GM18867 (cell line): ENCODE measurements around the gene AKAP6.

Experiments used
- ATAC-seq: cut with Tn5 transposase; IDR thresholded peaks from one replicate; pipeline ENCODE4 v1.9.1; 2021; ENCODE audit warnings: mild to moderate bottlenecking, moderate library complexity; ENCODE audit not compliant: unreplicated experiment

AKAP6 gene

DNA sequence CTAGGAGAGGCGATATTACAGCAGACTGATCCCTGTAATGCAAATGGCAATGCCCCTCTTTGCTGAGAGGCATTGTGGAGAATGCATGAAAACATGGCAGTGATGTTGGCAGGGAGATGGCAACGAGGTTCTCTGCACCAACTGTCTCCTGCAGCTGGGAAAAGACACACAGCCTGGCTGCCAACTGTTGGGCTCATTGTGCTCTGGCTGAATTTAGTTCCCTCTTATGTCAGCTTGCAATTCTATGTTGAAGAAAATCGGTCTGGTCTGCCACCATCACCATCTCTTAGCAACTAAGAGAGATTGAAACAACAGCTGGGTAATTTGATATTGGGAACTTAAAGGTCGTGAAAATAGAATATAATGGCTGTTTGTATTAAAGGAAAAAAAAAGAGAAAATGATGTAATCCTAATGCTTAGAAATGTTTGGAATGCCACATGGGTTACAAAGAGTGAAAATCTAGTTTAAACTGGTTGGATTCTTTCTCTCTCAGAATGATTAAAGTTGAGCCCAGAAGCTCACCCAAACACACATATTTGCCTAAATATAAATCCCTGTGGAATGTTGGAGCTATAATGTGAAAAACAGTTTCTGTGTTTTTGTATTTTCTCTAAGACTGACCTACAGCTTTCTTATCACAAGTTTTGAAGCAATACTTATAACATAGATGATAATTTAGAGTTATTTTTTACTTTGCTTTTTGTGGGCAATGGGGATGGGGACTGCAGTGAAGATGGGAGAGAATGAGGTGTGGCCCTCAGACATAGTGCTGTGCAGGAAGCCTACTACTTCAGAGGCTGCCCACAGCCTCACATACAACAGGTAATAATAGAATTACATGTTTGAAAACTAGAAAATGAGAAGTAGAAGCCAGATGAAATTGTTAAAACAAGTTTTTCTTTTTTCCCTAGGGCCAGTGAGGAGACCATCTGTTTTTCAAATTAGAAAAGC, 143.7 kb downstream of the AKAP6 start:
- ATAC-seq = no peak

DNA sequence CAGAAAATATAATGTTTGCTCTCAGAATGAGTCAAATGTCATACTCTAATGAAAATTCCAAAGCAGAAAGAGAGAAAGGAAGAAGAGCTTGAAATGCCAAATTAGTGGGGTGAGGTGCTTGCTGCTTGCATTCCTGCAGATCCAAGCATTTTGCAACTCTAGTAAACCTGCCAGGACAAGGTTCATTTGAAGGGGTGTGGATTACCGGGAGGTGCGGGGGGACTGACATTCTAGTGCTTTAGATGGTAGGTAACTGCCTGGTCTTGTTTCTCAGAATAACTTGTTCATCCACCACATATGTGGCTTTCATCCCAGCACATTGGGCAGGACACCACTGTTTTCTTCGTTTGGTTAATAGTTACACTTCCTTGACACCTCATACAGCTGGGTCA, 144.4 kb downstream of the AKAP6 start:
- no peak for ATAC-seq

DNA sequence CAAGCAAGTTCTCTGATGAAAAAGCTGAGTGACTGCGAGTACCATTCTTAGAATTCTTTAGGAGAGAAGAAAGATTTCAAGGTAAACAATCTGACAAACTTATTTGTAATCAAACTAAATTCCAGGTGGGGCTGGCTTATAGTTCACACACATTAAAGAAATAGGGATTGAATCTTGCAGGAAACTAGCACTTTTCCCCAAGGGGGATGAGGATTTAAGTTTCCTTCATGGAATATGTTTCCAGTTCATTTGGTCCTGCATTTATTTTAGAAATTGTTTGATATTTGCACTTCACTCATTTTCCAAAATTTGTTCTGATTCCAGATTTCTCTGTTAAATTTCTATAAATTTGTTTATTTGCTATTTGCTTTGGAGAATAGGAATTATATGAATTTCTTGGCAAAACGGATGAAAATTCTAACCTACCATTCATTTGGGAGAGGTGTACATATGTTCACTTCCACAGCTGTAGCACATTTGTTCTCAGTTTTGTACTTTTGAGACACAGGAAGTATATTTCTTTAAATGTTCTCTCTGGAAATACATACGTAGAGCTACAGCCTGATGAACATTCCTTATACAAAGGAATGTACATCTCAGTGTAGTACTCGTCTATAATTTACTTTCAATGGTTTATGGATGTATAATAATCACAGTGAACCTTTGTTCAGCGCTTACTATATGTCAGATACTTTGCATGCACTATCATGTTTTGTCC, 145.5 kb downstream of the AKAP6 start:
- no peak for ATAC-seq

DNA sequence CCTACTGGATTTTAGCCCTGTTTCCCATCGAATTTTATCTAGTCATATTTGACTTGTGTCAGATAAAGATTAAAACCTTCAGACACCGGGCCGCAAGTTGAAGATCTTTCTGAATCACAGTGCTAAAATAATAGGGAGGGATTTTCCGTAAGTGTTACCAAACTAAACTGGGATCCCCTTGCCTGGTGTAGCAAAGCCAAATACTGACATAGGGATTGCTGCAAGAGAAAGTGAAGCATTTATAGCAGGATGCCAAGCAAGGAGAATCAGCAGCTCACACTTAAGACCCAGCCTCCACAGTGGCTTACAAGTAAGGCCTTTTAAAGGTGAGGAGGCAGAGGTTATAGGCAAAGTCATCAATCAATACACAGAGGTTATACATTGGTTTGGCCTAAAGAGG, 147.4 kb downstream of the AKAP6 start:
- no peak for ATAC-seq

DNA sequence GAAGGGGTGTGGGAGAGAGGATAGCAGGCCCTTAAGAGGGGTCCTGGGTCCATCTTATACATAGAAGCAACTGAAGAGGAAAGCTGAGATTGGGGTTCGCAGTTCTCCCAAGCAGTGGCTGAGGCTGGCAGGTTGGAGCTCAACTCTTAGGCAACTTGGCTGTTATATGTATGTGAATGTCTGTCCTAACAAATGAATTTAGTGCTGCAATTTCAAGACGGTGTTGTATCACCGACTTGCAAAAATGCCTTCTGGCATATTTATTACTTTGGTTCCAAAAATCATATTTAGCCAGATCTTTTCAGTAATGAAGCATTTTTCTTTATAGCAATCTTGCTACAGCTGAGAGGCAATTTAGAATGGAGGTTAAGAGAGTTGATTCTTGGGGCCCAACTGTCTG, 148.3 kb downstream of the AKAP6 start:
- ATAC-seq = no peak

DNA sequence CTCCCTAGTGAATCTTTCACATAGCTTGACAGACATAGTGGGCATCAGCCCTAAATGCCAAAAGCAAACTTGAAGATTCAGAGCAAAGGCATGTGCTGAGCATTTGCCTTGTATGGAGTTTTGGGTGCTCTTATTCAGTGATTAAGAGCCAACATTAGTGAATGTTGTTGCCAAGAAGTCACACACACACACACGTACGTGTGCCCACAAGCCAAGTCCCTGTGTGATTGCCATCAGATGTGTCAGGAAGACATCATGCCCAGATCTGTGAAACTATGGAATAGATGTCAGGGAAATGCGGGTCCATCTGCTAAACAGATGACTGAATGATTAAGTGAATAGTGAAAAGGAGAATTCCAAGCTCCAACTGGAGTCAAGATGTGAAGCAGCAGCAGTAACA, 149.0 kb downstream of the AKAP6 start:
- no peak for ATAC-seq

DNA sequence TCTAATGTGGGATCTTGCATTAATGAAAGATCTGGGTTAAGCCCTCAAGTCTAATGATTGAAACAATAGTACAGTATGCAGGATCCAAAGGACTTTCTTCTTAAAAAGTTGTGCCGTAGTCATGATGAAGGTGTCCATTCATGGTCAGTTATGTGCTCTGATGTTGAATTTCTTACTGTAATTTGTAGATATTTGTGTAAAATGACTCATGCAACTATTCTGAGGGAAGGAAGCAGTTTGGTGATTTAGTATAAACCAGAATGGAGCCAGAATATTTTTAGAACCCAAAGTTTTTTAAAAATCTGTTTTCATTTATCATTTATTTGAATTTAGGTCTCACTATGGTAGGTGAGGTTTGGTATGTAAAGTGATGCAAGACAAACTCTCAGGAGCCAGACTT, 151.2 kb downstream of the AKAP6 start:
- ATAC-seq = no peak

DNA sequence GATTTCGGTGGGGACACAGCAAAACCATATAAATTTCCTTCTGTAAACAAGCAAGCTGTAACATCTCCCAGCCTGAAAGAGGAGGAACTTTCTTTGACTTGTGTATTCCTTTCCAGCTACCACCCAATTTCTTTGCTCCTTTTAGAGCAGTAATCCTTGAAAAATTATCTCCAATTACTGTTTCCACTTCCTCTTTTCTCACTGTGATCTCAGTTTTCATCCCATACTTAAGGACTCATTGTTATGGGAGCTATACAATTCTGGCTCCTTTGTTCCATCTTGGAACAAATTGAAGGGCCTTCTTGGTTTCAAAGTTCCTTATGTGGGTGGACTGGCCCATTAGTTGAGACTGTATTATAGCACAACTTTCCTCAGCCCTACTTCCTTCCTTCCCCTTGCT, 152.6 kb downstream of the AKAP6 start:
- ATAC-seq = no peak

DNA sequence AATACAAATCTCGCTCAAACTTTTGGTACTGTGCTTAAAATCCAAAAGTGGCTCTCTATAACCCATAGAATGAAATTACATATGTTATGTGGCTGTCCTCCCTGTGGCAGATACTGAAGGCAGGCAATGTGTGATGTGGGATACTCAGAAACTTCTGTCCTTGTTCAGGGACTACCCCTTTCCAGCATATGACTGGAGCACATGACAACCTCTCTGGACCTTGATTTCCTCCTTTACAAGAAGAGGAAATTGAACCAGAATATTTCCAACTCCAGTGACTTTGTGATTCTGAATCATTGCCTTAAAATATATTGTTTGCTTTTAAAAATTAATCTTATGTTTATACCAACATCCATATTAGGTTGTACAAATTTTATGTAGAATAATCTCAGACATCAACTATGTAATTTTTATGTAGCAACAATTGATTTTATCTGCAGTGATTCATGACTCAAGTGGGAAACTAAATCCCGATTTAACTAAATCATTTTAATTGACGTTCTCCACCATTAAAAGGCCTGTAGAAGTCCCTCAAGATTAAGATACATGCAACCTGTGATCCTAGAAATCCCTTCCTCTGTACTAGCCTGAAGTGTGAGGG, 162.4 kb downstream of the AKAP6 start:
- ATAC-seq = no peak

DNA sequence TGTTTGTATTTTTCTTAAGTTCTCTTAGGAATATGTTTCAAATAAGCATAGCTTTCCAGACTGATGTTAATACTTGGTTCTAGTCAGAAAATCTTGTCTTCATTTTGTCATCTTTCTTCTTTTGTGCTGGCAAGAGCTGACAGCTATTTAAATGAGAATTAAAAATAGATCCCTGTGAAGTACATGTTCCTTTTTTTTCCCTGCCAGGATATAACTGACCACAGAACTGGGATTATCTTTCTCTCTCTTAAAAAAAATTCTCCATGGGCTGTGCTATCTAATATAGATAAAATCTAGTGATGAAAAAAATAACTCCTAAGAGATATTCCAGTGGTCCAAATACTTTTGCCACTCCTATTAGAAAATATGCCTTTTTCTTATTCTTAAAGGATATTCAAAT, 163.4 kb downstream of the AKAP6 start:
- ATAC-seq = no peak

DNA sequence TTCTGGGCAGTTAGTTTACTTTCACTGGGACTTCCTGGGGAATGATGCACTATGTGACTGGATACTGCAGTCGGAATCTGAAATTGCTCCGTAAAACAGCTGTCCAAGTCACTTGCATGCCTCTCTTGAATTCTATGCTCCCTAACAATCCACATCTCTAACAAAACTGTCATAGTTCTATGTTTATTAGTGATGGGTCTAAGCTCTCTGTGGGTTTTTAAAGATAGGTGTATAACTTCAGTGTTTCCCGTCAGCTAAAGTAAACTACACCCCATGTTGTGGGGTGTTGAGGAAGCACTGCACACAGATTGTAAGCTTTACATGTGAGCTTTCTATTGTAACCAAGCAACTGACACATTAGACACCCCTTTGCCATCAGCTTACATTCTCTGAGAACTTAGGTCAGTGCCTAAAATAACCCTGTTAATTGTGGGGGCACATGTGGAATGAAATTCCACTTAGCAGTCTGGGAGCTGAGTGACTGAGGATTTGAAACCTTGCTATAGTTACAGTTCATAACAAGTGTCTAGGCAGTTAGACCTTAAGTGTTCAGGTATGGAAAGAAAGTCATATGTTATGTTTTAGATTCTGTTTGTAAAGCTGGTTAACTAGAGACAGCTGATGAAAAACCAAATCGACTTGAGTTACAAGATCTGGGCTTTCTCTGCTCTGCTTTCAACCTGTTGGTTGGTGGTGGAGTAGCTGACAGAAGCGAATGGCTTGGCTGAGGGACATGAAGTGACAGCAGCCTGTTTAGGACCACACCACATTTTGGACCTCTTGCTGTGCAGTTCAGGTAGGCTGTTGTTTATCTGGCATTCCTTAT, 165.7 kb downstream of the AKAP6 start:
- ATAC-seq = no peak

DNA sequence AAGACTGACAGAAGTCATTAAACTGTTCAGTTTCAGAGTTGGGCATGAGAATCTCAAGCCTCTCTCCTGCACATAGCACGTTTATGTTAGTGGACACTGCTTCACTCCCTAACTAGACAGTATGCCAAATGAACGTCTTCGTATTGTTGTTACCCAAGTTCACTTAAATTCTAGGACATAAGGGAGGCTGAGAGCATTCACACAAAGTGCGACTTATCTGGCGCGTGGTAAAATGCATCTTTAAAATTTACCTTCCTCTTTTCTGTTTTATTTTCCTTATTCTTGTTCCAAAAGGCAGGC, 166.3 kb downstream of the AKAP6 start:
- ATAC-seq = no peak

DNA sequence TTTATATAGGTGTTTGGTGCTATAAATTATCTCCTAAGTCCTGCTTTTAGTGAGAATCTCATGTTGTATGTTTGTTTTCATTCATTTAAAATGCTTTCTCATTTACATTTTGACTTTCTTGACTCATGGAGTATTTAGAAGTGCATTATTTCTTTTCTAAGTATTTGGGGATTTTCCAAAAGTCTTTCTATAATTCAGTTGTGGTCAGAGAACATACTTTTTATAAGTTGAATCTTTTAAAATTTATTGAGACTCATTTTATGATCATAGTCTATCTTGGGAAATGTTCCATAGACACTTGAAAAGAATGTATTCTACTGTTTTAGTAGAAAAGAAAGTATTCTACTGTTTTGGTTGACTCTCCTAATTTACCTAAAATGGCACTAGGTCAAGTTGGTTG, 168.2 kb downstream of the AKAP6 start:
- no peak for ATAC-seq

DNA sequence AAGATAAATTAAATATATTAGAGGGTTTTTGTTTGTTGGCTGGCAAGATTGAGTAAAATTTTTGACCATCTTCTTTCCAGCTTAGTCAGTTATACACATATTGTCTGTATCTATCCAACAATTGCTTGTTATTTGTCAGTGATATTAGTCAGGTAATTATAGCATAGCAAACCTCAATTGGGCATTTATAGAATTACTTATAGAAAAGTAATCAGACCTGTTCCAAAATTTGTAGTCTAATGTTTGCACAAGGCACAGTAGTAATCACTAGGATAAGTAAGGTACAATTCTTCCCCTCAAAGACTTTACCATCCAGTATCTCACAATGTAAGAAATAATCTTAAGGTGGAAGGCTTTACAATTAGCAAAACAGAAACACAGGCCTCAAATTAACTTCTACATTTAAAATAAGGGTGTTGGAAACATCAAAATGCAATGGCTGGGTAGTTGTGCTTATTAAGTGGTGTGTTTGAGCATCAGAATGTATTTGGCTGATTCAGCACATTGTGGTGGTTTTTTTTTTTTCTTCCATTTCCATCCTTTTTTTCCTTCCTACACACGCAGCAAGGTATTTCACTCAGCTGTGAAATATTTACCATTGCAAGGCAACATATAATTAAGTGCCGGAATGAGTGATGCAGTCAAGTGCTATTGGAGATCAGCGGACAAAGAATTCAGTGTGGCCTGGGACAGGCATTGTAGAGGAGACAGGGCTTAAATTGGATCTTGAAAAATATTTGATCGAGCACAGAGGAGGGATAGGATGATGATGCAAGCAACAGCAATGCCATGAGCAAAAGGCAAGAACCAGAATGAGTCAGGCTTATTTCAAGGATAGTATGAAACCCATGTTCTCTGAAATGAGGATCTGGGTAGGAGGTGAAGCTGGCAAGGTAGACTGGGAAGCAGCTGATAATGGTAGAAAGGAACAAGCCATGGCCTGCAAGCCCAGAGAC, 178.2 kb downstream of the AKAP6 start:
- ATAC-seq = no peak

DNA sequence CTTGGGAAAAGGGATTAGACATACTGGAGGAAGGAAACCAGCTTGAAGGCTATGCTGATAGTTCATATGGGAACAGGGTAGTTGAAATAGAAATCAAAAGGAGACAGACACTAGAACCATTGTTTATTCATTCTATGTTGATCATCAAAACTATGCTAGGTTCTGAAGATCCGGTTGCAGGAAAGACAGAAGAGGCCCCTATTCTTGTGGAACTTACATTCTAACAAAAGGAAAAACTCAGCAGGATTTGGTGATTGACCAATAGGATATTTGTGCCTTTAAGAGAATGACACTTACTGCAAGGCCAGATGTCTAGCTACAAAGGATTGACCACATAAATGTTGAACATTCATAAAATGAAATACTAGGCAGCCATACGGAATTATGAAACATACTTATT, 179.2 kb downstream of the AKAP6 start:
- ATAC-seq = no peak

DNA sequence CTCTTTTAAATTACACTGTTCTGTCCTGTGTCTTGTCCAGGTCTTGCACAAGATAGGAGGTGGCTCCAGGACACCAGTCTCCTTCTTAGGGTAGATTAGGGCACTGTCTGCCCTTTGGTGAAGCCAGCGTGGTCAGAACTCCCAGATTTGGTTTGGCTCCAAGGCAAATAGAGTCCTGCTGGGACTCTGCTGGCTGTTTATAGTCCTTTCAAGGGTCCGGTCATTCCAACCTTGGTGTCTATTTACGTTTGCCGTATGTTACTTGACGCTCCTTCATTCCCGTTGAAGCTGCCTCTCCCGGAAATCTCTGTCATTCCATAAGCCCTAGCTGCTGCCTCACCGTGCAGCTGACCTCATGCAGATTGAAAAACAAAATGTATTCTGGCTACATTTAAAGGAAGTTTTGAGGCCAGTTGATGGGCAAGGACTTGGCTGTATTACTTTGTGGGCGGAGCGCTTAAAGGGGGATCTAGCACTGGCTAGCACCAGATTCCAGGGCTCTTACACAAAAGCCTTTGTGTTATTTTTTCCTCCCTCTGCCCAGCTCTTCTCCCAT, 180.6 kb downstream of the AKAP6 start:
- no peak for ATAC-seq

DNA sequence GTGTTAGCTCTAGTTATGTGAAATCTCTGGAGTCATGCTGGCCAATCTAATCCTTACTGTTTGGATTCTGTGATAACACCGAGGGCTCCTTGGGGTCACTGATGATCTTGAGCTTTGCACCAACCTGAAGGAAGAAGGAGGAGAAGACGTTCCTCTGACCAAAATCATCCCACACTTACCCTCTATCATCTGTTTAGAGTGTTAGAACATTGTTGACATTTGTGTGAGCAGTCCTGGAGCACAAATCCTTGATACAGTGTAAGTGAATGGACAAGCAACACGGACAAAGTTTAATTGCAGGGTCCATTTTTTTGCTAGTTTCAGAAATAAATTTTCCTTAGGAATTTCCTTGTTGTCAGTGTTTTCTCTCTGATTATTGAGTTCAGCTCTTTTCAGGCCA, 181.7 kb downstream of the AKAP6 start:
- no peak for ATAC-seq

DNA sequence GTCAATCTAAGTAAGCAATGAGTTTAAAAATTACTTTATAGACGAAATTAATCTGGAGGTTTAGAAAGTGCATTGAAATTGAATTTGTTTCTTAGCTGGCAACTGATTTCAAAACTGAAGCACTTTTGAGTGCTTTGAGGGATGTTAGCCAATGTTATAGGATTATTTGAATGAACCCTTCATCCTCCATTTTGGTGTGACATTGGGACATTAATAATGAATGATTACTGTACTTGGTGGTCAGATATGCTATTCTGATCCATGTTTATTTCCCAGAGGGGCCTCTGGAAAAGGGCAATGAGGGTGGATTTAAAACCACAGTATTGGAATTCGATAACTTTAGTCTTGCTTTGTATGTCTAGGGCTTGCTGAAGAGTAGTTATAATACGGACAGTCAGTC, 183.2 kb downstream of the AKAP6 start:
- ATAC-seq = no peak

DNA sequence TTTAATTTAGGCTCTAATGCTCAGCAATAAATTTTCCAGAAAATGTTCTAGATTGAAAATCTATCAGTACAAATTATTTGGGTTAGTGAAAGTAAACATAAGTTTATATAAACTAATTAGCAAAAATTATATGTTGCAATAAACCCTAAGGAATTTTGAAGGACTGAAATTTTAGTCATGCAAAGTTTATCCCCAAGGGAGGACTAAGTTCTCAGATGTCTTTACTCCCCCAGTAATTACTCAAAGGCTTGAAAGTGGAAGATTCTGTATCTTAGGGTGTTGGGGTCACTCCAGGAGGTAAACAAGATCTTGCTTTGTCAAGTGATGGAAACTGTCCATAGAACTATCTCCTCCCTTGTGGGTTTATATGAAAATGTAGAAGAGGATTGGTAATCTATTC, 183.7 kb downstream of the AKAP6 start:
- ATAC-seq = no peak

DNA sequence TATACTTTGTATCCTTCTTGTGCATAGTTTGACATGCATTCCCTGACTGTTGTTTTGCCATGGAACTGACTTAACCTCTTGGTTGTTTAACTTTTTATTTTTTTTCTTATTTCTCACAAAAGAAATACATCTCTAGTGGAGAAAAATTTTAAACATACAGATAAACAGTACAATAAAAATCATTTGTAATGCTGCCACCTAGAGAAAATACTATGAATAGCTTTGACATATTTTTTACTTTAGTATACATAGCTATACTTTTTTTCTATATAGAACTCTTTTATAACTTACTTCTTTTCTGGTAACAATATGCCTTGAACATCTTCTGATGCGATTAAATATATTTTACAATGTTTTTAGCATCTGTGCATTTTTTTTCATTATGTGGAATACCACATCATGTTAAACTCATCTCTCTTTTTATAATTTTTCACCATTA, 184.5 kb downstream of the AKAP6 start:
- no peak for ATAC-seq
